Measurements from ENCODE around the gene UBE2L5. TPM values are rescaled to one million over a fixed set of nuclear protein-coding genes. Genes with fewer than 3 reads are reported as not detected.

The UBE2L5 gene
- total RNA-seq, 1 donor, result not detected

GRCh38 chr13:30404207-30404606 is 18.1 kb upstream of the UBE2L5 start:
- no peak overlapping the region for H3K4me3 ChIP-seq (ENCODE audit: low read depth, low read length)
- no peak for DNase-seq (ENCODE audit: low read depth)
- no peak for TF ChIP-seq CTCF (IDR thresholded peaks at IDR 0.05; ENCODE audit: insufficient read depth, low read depth, low read length)

- H3K4me3 ChIP-seq (ENCODE audit: low read depth, low read length), result no peak overlapping the region
- TF ChIP-seq CTCF (IDR thresholded peaks at IDR 0.05; ENCODE audit: insufficient read depth, low read depth, low read length), result no peak
- DNase-seq (ENCODE audit: low read depth), result no peak
Measured at GRCh38 chr13:30406779-30407416, 15.4 kb upstream of the UBE2L5 start.

GRCh38 chr13:30408319-30409101 is 13.8 kb upstream of the UBE2L5 start:
- TF ChIP-seq CTCF (IDR thresholded peaks at IDR 0.05; ENCODE audit: insufficient read depth, low read depth, low read length), result peak; percentile 68
- DNase-seq (ENCODE audit: low read depth), result peak; percentile 93
- H3K4me3 ChIP-seq (ENCODE audit: low read depth, low read length), result peak overlapping the region; percentile 31

GRCh38 chr13:30409886-30410704 is 12.2 kb upstream of the UBE2L5 start:
- no peak overlapping the region for H3K4me3 ChIP-seq (ENCODE audit: low read depth, low read length)
- TF ChIP-seq CTCF (IDR thresholded peaks at IDR 0.05; ENCODE audit: insufficient read depth, low read depth, low read length), result no peak
- peak; percentile 80 for DNase-seq (ENCODE audit: low read depth)

GRCh38 chr13:30410705-30411125 is 11.6 kb upstream of the UBE2L5 start:
- no peak for DNase-seq (ENCODE audit: low read depth)
- H3K4me3 ChIP-seq (ENCODE audit: low read depth, low read length), result no peak overlapping the region
- no peak for TF ChIP-seq CTCF (IDR thresholded peaks at IDR 0.05; ENCODE audit: insufficient read depth, low read depth, low read length)

GRCh38 chr13:30412346-30412745 is 9.9 kb upstream of the UBE2L5 start:
- no peak for DNase-seq (ENCODE audit: low read depth)
- TF ChIP-seq CTCF (IDR thresholded peaks at IDR 0.05; ENCODE audit: insufficient read depth, low read depth, low read length), result no peak
- no peak overlapping the region for H3K4me3 ChIP-seq (ENCODE audit: low read depth, low read length)

Data from fibroblast of villous mesenchyme (primary cell).